Loucy (cell line): ENCODE measurements around the gene SGCA.

Experiments used
- H2AFZ ChIP-seq: fragments of 200-600 bp; sonication (generic); 2 replicates; pipeline ENCODE4 v1.6.0; 2016; ENCODE audit warnings: antibody characterized with exemption, mild to moderate bottlenecking, low read length, moderate library complexity
- H3F3A ChIP-seq: fragments of 200-600 bp; 2 replicates; pipeline ENCODE4 v1.6.0; 2016; ENCODE audit warnings: antibody characterized with exemption, low read depth, mild to moderate bottlenecking
- H3K27me3 ChIP-seq: fragments of 200-600 bp; sonication (generic); 2 replicates; pipeline ENCODE4 v1.6.1; 2014; ENCODE audit warnings: low read length, mild to moderate bottlenecking; ENCODE audit not compliant: insufficient read depth, poor library complexity, severe bottlenecking
- H3K36me3 ChIP-seq: fragments of 200-600 bp; sonication (generic); 2 replicates; pipeline ENCODE4 v1.6.1; 2016; ENCODE audit warnings: low read length; ENCODE audit not compliant: insufficient read depth
- H3K4me1 ChIP-seq: fragments of 200-600 bp; sonication (generic); 2 replicates; pipeline ENCODE4 v1.5.1; 2014; ENCODE audit warnings: low read length, mild to moderate bottlenecking; ENCODE audit not compliant: insufficient read depth, poor library complexity, severe bottlenecking
- H3K4me2 ChIP-seq: fragments of 200-600 bp; sonication (generic); 2 replicates; pipeline ENCODE4 v1.6.0; 2014; ENCODE audit warnings: antibody characterized with exemption, low read length, low read depth, mild to moderate bottlenecking; ENCODE audit not compliant: poor library complexity, severe bottlenecking
- H3K4me3 ChIP-seq: fragments of 200-600 bp; sonication (generic); 2 replicates; pipeline ENCODE4 v1.5.1; 2014; ENCODE audit warnings: low read length, mild to moderate bottlenecking, mixed read lengths; ENCODE audit not compliant: poor library complexity, severe bottlenecking
- H3K79me2 ChIP-seq: fragments of 200-600 bp; sonication (generic); 2 replicates; pipeline ENCODE4 v1.6.1; 2014; ENCODE audit warnings: low read length; ENCODE audit not compliant: insufficient read depth
- H3K9ac ChIP-seq: fragments of 200-600 bp; sonication (generic); 2 replicates; pipeline ENCODE4 v1.6.0; 2014; ENCODE audit warnings: mild to moderate bottlenecking, low read depth, low read length, moderate library complexity; ENCODE audit not compliant: poor library complexity, severe bottlenecking
- H3K9me2 ChIP-seq: fragments of 200-600 bp; sonication (generic); replicated peaks from 2 replicates; pipeline ENCODE4 v1.6.1; 2016; ENCODE audit warnings: low read depth, low read length, mixed read lengths
- H3K9me3 ChIP-seq: fragments of 200-600 bp; sonication (generic); 2 replicates; pipeline ENCODE4 v1.6.1; 2014; ENCODE audit warnings: mild to moderate bottlenecking, antibody characterized with exemption, low read length, low read depth; ENCODE audit not compliant: insufficient read depth
- H4K20me1 ChIP-seq: fragments of 200-600 bp; sonication (generic); 2 replicates; pipeline ENCODE4 v1.6.0; 2014; ENCODE audit warnings: antibody characterized with exemption, low read length, mild to moderate bottlenecking; ENCODE audit not compliant: insufficient read depth, poor library complexity, severe bottlenecking
- CTCF ChIP-seq: fragments of 200-600 bp; sonication (generic); conservative IDR thresholded peaks from 2 replicates; pipeline ENCODE4 v1.5.1; 2014; ENCODE audit warnings: mild to moderate bottlenecking, antibody characterized with exemption, low read length
- EZH2phosphoT487 ChIP-seq: fragments of 200-600 bp; IDR thresholded peaks from 2 replicates; pipeline ENCODE4 v1.6.1; 2018; ENCODE audit warnings: antibody characterized with exemption, mild to moderate bottlenecking, moderate library complexity, borderline replicate concordance

SGCA gene

GRCh38 chr17:50161023-50161910 lies 4.5 kb upstream of the SGCA start:
- TF ChIP-seq EZH2phosphoT487, result no peak
- peak; percentile 86 for TF ChIP-seq CTCF
- no peaks in the 10 kb centered on the region for H3K36me3 ChIP-seq
- H3K79me2 ChIP-seq, result no peaks in the 10 kb centered on the region
- H3K27me3 ChIP-seq, result no peaks in the 10 kb centered on the region
- no peaks in the 10 kb centered on the region for H4K20me1 ChIP-seq
- H2AFZ ChIP-seq, result peak overlapping the region; percentile 86
- peaks cover 18% of the 10 kb centered on the region for H3K4me1 ChIP-seq
- H3K9ac ChIP-seq, result peak overlapping the region; percentile 74
- H3K4me3 ChIP-seq, result peak overlapping the region; percentile 76
- H3K9me2 ChIP-seq, result no peaks in the 10 kb centered on the region
- no peaks in the 10 kb centered on the region for H3K9me3 ChIP-seq
- H3F3A ChIP-seq, result no peaks in the 10 kb centered on the region
- peak overlapping the region; percentile 83 for H3K4me2 ChIP-seq

GRCh38 chr17:50161911-50162288 lies 3.9 kb upstream of the SGCA start:
- TF ChIP-seq EZH2phosphoT487, result no peak
- no peak for TF ChIP-seq CTCF
- no peaks in the 10 kb centered on the region for H3K27me3 ChIP-seq
- no peaks in the 10 kb centered on the region for H3K9me2 ChIP-seq
- H3K9me3 ChIP-seq, result no peaks in the 10 kb centered on the region
- H2AFZ ChIP-seq, result peak overlapping the region; percentile 86
- H3K79me2 ChIP-seq, result no peaks in the 10 kb centered on the region
- H3K9ac ChIP-seq, result no peak overlapping the region
- H3K4me2 ChIP-seq, result peak overlapping the region; percentile 83
- H4K20me1 ChIP-seq, result no peaks in the 10 kb centered on the region
- H3K36me3 ChIP-seq, result no peaks in the 10 kb centered on the region
- H3K4me3 ChIP-seq, result peak overlapping the region; percentile 76
- H3F3A ChIP-seq, result no peaks in the 10 kb centered on the region
- H3K4me1 ChIP-seq, result peaks cover 18% of the 10 kb centered on the region

GRCh38 chr17:50162466-50163254 lies 3.1 kb upstream of the SGCA start:
- Histone ChIP-seq H3K4me2 (no peak overlapping the region), H3F3A (no peaks in the 10 kb centered on the region), H2AFZ (0 out of 2 replicates have a peak overlapping the region, but pooled peaks have one; percentile 30), H4K20me1 (no peaks in the 10 kb centered on the region), H3K4me1 (peaks cover 18% of the 10 kb centered on the region), H3K27me3 (no peaks in the 10 kb centered on the region), H3K36me3 (no peaks in the 10 kb centered on the region), H3K4me3 (no peak overlapping the region), H3K79me2 (no peaks in the 10 kb centered on the region), H3K9me2 (no peaks in the 10 kb centered on the region), H3K9ac (no peak overlapping the region), H3K9me3 (no peaks in the 10 kb centered on the region)
- TF ChIP-seq CTCF (no peak), EZH2phosphoT487 (no peak)
